ENCODE data around the gene GRK6. TPM values are rescaled to one million over a fixed set of nuclear protein-coding genes. Genes with fewer than 3 reads are reported as not detected.

GRK6 gene
- total RNA-seq, 1 donor from 2014 or later: 20.6 TPM

- H3K4me1 ChIP-seq: peaks cover 14 to 15% of the 10 kb centered on the region in 2 donors
These were observed 3.0 kb downstream of the GRK6 start for GRCh38 chr5:177429248-177430040.

GRCh38 chr5:177430140-177430951, 3.9 kb downstream of the GRK6 start:
- Histone ChIP-seq H3K27me3 (no peaks in the 10 kb centered on the region), H3K4me1 (peaks cover 13 to 15% of the 10 kb centered on the region in 2 donors), H3K4me3 (no peak overlapping the region), H3K36me3 (peaks cover 38 to 48% of the 10 kb centered on the region in 2 donors), H3K27ac (no peak overlapping the region), H3K9me3 (no peaks in the 10 kb centered on the region)
- DNase-seq (ENCODE audit: low spot score in 2 of 2): no peak
- no peak for TF ChIP-seq CTCF (IDR thresholded peaks at IDR 0.05)
- intact Hi-C loops (cut with DNase I): no loop called here

More at GRCh38 chr5:177429248-177430040, 3.0 kb downstream of the GRK6 start:
- no peak for TF ChIP-seq CTCF (IDR thresholded peaks at IDR 0.05)
- DNase-seq (ENCODE audit: low spot score in 2 of 2): peak; percentile 61 to 82
- H3K36me3 ChIP-seq: peaks cover 29 to 40% of the 10 kb centered on the region in 2 donors
- H3K9me3 ChIP-seq: no peaks in the 10 kb centered on the region
- intact Hi-C loops (cut with DNase I): loop anchor here (10.0 kb wide), 1 partner anchor 775 kb away; the partner anchor contains the start of gene HNRNPAB
- H3K4me3 ChIP-seq: no peak overlapping the region
- no peak overlapping the region for H3K27ac ChIP-seq
- H3K27me3 ChIP-seq: no peaks in the 10 kb centered on the region

- no peak overlapping the region for H3K4me3 ChIP-seq
- H3K9me3 ChIP-seq: no peaks in the 10 kb centered on the region
- intact Hi-C loops (cut with DNase I): no loop called here
- no peaks in the 10 kb centered on the region for H3K27me3 ChIP-seq
- H3K27ac ChIP-seq: no peak overlapping the region
- no peak for TF ChIP-seq CTCF (IDR thresholded peaks at IDR 0.05)
- H3K36me3 ChIP-seq: peaks cover 43 to 54% of the 10 kb centered on the region in 2 donors
- peaks cover 9 to 12% of the 10 kb centered on the region in 2 donors for H3K4me1 ChIP-seq
- no peak for DNase-seq (ENCODE audit: low spot score in 2 of 2)
These were observed 4.5 kb downstream of the GRK6 start for GRCh38 chr5:177430972-177431316.

- Histone ChIP-seq H3K27ac (no peak overlapping the region), H3K4me3 (no peak overlapping the region), H3K27me3 (no peaks in the 10 kb centered on the region), H3K36me3 (peaks cover 49 to 60% of the 10 kb centered on the region in 2 donors), H3K9me3 (no peaks in the 10 kb centered on the region), H3K4me1 (peaks cover 9 to 12% of the 10 kb centered on the region in 2 donors)
- TF ChIP-seq CTCF (IDR thresholded peaks at IDR 0.05): no peak
- no peak for DNase-seq (ENCODE audit: low spot score in 2 of 2)
- intact Hi-C loops (cut with DNase I): no loop called here
These were observed 5.1 kb downstream of the GRK6 start for GRCh38 chr5:177431317-177432142.

- Histone ChIP-seq H3K4me3 (no peak overlapping the region), H3K9me3 (no peaks in the 10 kb centered on the region), H3K4me1 (peaks cover 6 to 10% of the 10 kb centered on the region in 2 donors), H3K36me3 (peaks cover 56 to 60% of the 10 kb centered on the region in 2 donors), H3K27ac (no peak overlapping the region), H3K27me3 (no peaks in the 10 kb centered on the region)
- DNase-seq (ENCODE audit: low spot score in 2 of 2): no peak
- no peak for TF ChIP-seq CTCF (IDR thresholded peaks at IDR 0.05)
- intact Hi-C loops (cut with DNase I): no loop called here
These were observed 5.8 kb downstream of the GRK6 start for GRCh38 chr5:177432143-177432838.

All from ascending aorta (tissue), 2 donors.